Renal pelvis (tissue), 4 donors: Measurements from ENCODE around the gene HLA-DOB. TPM values are rescaled to one million over a fixed set of nuclear protein-coding genes. Genes with fewer than 3 reads are reported as not detected.

Source experiments
- DNase-seq: peaks from one replicate; pipeline ENCODE4 v3.0.0-alpha.2; 2013
- polyA plus RNA-seq, 3 donors: library from polyadenylated mRNA; unstranded; fragments of 120-200 nt; gene quantifications; one replicate each; pipeline ENCODE4 v1.2.1, GENCODE V29; 2013; ENCODE audit not compliant: insufficient read length in 3 of 3

Gene HLA-DOB
- polyA plus RNA-seq, 3 donors, result 0.17 to 0.31 (median 0.18) TPM

DNA sequence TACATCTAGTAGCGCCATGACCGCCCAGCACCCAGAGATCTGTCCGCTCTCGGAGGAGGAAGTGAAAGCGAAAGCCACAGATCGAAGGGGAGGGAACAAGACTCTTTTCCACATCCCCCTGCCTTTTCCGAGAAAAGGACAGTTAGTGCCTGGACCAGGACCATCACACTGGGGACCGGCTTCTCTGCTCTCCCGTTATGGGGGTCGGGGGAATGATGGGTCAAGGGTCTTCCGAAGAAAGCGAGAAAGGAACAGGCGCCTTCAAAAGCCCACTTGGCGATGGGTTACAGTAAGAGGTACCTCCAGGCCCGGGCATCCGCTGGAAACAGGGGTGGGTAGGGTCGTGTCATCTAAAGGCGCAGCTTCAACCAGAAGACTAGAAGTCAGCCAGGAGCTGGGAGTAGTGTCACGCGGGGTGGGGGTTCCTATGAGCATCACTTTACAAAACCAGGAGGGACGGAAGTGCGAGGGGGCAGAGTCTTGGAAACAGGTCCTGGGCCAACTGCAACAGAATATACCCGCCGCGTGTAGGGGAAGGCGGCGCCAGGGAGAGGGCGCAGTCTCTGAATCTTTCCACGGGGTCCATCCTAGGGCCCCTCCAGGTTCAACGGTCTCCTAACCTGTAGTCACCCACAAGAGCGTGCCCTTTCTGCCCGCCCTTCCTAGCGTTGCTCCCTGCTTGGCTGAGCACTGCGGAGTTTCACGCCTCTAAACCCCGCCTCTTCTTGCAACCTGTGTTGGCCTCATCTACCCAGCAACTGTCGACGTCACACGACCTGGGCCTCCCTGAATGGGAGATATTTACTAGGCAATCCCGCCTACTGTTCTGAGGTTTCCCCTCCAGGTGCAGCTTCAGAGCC, 27.4 kb upstream of the HLA-DOB start, which contains the start of gene PSMB8:
PSMB8 (minus strand) TSS at position 69 of the 860 bp plus-strand sequence; CDS start at position 18, 51 bp downstream.
- peak; percentile 95 for DNase-seq

DNA sequence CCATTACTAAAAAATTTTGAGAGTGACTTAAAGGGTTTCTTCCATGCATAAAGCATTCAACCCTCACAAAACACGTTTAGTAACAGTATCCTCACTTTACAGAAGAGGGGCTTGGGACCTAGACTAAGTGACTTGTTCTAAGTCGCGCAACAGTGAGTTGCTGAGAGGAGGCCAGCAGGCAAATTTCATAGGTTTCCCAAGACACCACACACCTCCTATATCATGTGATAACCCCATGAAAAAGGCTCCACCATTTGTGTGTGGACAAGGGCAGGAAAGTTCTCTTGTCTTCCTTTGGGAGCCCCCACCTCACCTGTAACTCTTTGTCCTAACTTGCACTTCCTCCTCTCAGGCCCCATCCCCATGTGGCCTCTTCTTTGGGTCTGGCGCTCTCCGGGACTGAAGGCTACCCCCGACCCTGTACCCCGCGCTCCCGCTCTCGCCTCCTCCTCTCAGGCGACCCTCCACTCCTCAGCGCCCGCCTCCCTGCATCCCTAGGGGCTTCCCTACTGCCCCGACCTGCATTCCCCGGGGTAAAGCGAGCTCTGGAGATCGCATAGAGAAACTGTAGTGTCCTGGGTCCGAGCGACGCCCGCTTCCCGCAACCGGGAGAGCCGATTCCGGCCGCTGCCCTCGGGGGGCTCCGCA, 26.7 kb upstream of the HLA-DOB start:
- DNase-seq, result no peak

DNA sequence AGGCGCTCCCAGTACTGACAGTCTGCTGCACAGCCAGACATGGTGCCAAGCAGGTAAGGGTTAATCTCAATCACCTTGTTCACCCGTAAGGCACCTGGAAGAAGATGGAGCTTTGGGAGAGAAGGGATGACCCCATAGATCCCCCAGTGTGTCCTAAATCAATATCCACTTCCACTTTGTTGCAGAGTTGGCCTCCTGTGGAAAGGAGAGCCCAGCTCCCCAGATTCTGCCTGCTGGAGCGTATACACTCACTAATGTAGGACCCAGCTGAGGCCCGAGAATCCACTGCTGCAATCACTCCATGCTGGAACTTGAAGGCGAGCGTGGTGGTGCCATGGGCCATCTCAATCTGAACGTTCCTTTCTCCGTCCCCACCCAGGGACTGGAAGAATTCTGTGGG, 25.9 kb upstream of the HLA-DOB start:
- no peak for DNase-seq

DNA sequence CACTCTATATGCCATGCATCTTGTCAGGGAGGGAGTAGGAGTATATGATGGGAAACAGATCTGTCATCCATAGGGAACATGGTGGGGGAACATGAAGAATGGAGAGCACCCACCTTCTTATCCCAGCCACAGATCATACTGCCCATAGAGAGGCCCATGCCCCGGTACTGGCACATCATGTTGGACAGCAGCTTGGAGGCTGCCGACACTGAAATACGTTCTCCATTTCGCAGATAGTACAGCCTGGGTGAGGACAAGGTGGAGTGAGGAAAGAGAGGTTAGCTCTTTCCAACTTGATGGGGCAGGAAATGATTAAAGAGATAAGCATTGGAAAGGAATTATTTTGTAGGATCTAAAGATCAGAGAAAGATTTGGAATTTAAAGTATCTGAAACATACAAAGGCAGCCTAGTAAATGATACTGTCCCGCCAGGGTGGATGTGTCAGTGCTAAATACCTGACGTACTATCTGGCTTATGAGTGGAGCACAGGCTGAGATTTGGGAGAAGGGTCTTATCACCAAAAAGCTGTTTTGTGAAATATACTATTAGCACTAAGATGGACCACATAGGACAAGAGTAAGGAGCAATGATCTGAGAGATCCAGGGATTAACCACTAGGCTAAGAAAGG, 25.3 kb upstream of the HLA-DOB start:
- DNase-seq, result no peak

DNA sequence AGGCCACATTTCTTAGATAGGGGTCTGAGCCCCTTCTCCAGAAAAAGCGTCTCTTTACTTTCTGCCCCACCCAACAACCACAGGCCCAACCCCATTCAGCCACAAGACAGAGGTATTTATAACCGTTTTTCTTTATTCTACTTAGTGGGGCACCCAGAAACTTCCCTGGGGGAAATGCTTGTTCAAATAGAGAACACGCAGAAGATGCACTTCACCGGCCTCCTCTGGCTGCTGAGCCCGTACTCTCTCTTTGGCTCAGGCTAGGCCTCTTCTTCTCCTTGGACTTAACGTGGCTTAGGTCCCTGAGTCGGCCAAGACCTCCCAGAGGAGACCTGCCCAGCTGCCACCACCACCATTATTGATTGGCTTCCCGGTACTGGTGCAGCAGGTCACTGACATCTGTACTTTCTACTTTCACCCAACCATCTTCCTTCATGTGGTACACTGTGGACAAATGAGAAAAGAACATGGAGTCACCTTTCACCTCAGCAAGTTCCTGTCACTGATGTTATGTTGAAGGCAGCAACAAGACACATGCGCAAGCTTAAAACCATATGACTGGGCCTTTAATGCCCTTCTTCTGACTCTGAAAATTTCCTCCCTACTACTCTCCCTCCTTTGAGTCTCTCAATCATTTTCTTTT, 23.9 kb upstream of the HLA-DOB start:
- no peak for DNase-seq

DNA sequence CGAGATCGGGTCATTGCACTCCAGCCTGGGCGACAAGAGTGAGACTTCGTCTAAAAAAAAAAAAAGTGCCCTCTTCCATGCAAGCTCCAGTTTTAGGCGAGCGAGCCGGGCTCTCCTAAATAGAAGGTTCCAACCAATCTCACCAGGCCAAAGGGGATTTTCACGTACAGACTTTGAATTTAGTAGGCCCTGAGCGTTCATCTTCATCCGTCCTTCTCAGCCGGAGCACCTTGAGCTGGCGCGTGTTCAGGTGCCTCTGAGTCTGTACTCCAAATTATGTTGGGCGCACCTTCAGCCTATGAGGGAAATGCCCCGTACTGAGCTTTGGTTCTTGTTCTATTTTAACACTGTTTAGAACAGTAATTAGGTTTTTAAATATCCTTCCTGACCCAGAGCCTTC, 22.6 kb upstream of the HLA-DOB start:
- no peak for DNase-seq

DNA sequence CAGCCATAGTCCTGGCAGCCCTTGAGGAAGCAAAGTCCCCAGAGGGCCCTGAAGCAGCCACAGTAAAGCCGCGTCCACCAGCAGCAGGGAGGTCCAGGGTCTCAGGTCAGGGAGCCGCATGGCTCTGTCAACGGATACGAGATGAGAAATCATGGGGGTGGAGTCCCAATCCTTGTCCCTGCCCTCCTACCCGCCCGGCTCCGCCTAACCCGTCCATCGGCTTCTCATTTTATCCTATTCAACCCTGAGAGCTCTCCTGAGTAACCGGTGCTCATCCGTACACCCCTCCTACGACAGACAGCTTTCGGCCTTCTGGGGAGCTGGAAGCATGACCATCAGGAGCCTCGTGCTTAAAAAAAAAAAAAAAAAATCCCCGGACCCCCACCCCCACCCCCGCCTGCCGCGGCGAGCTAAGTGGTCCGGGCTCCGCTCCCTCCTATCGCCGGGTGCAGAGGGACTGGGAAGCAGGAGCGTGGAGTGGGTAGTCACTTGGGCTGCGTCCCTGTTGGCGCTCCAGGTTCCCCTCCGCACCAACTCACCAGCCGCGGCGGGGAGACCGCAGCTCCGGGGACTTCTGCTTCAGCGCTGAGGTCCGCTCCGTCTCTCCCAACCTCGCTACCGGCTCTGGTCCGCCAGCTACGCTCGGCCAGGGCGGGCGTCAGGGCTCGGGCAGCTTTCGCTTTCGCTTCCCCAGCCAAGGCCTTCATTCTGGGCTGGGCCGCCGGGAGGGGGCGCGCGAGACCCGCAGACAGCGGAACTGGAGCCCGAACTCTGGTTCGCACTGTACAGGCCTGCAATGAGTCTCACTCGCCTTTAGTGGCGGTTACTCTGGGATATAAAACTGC, 21.5 kb upstream of the HLA-DOB start, which contains the start of gene TAP2:
TAP2 (minus strand) TSS at position 626 of the 845 bp plus-strand sequence; CDS start at position 120, 506 bp downstream.
- DNase-seq, result peak; percentile 93

DNA sequence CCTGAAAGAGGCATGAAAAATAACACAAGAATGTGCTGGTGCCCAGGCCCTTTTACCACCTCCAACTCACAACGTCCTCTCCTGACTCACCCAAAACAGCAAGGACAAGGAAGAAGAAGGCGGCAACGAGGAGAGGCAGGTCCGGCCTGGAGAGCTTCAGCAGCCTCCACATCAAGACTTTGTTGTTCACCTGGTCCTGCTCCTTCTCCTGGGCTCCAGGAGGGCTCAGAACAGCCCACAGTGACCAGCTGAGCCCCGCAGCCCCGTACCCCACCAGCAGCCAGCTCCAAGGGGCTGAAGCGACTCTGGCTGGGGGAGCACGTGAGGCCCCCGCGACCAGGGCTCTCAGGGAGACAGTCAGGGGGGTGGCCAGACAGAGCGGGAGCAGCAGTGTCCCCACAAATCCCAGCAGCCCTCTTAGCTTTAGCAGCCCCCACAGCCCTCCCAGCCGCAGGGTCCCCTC, 20.9 kb upstream of the HLA-DOB start:
- no peak for DNase-seq

DNA sequence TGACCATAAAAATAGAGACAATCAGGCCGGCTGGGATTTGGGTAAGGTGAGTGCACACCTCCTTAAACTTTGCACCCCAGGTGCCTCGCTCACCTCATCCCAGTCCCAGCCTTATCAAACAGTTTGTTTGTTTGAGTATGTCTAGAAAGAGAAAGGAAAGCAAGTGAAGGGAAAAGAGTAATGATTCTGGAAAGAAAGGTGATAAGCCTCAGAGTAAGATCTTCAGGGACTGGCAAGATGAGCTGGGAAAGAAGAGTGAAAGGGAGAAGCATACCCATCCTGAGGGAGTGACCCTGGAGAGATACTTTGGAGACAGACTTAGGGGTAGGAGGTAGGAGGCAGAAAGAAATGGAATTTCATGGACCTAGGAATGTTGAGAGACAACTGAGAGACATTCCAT, 20.1 kb upstream of the HLA-DOB start:
- no peak for DNase-seq

DNA sequence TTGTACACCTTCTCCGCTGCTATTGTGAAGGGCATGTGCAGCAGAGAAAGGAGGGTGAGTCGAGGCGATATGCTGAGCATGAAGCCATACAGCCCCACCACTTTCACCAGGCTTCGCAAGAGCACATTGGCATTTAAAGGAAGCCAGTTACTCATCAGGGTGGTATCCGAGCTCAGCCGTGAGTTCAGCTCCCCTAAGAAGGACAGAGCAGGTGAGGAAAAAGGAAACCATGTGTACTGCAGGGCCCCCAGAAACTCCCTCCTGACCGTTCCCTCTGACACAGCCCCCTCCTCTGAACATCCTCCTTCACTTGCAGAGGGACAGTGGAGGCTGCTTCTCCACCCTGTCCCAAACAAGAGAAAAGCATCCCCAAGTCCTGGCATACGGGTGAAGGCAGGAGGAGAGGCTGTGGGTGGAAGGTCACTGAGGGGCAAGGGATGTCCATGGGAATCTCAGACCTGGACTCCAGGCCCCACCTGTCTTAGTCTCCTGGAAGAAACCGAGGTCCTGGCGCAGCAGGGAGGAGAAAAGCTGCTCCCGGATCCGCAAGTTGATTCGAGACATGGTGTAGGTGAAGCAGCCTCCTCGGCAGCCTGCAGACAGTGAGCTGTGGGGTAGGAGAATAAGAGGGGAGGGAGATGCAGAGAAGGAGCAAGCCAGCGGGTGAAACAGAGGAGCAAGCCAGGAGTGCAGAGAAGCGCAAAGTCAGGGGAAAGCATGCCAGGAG, 18.5 kb upstream of the HLA-DOB start:
- no peak for DNase-seq

DNA sequence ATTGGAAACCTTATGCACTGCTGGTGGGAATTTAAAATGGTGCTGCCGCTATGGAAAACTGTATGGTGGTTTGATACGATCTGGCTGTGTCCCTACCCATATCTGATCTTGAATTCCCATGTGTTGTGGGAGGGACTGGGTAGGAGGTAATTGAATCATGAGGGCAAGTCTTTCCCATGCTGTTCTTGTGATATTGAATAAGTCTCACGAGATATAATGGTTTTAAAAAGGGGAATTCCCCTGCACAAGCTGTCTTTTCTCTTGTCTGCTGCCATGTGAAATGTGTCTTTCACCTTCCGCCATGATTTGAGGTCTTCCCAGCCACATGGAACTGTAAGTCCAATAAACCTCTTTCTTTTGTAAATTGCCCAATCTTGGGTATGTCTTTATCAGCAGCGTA, 16.9 kb upstream of the HLA-DOB start:
- DNase-seq, result no peak

DNA sequence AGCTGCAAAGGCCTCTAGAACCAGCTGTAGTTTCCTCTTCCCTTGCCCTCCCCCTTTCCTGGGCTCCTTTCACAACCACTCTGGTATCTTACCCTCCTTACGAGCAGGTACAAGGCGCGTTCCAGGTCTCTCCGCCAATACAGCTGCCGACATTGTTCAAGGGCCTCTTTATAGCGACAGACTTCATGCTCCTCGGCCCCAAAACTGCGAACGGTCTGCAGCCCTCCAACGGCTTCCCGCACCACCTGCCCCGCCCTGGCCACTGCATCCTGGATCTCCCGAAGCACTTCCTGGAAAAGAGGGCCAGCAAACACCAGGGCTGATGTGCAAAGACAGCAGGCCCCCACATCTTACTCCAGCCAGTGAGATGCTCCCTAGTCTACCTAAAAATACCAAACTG, 15.7 kb upstream of the HLA-DOB start:
- DNase-seq, result no peak

DNA sequence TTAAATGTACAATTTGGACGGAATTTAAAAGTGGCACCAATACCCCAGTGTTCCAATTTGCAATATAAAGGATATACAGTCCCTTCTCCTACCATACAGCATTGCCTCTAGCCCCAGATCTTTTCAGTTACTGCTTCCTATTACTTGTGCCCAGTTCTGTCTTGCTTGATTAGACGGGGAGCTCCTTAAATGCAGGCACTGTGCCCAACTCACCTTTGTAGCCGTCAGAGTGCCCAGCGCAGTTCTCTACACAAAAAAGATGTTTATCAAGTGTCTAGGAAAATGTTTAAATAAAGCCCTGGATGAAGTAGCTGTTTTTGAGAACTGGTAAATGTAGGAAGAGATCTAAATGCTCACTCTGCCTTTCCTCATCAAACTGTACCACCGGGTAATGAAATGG, 14.1 kb upstream of the HLA-DOB start:
- no peak for DNase-seq

DNA sequence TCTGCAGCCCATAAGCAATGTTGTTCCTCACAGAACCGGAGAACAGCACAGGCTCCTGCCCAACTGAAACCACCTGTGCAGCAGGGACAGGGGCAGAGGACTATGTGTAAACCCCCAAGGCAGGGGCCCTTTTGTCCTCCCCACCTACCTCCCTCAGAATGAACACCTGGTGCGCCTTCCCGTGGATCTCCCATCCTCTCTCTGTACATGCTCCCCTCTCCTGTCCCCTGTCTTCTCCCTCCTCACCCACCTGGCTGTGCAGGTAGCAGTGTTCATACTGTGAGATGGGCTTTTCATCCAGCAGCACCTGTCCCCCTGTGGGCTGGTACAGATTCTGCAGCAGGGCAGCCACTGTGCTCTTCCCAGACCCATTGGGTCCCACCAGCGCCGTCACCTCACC, 13.2 kb upstream of the HLA-DOB start:
- no peak for DNase-seq

DNA sequence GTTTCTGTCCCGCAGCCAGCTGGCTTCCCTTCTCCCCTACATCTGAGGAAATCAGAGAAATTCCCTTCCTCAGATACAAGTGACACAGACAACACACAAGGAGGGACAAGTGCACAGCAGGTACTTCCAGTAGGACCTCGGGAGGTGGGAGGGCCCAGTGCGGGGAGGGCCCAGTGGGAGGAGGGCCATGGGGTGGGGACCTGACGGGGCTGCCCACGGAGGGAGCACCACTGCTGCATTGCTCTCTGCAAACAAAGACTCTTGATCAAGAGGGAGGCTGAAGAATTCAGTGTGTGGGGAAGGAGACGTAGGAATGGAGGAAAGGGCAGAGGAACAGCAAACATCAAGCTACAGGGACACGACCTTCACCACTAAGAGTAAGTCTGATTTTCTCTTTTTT, 12.7 kb upstream of the HLA-DOB start:
- DNase-seq, result no peak

DNA sequence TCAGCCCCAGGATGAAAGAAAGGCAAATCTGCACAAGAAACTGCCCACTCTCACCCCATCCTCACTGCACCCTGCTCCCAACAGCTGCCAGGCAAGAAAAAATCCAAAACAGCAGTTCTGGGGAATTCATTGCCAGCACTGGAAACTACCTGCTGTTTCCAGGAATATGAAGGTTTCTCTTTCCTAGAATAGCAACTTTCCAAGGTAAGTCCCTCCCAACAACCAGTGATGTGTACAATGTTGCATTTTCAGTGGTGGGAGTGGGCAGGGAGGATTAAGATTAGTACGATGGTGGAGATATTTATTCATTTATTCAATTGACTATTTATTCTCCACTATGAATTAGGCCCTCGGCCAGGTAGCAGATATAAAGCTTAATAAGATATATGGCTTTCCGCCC, 10.2 kb upstream of the HLA-DOB start:
- no peak for DNase-seq

DNA sequence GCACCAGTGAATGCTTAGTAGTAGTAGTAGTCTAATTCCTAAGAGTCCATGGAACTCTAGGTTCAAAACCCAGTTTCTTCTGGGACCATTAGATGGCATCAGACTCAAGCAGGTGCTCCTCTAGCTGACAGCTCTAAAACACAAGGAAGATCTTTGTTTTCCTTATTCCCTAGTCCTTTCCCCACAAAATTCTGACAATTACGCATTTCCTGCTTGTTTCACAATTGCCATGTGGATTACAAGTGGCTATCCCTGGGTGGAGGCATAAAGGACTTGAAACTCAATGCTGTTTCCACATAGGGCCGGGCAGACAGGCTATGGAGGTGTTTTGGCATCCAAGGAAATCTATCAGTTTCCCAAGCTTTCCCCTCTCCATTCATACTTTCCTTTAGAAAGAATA, 9.2 kb upstream of the HLA-DOB start:
- peak; percentile 8 for DNase-seq

DNA sequence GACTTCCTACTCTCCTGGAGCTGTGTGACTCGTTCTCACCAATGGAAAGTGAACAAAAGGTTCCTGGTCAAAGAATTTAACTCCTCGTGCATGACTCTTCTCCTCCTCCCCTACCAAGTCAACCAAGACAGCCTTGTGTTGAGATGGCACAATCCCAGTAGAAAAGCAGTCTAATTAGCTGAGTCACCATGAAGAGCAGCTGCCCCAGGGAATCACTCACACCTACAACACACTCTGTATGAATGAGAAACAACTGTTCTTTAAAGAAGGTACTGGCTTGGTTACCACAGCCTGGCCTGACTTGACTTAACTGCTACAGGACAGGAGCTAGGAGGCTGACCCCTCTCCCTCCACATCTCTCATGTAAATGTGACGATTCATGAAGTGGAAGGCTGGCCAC, 2.9 kb upstream of the HLA-DOB start:
- no peak for DNase-seq

DNA sequence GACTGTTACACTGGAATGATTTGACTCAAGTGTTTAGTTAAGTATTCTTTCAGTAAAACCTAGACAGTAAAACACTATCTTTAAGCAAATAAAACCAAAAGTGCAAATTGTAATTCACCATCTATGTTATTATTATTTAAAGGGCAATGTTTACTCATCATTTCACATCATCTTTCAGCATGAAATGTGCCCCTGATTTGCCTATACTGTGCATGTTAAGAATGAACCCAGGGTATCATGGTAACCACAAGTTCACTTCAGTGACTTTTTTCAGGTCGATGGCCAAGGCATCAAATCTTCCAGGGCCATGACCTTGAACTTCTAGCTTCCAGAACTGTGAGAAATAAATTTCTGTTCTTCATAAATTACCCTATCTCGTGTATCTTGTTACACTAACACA, 2.1 kb upstream of the HLA-DOB start:
- DNase-seq, result no peak

DNA sequence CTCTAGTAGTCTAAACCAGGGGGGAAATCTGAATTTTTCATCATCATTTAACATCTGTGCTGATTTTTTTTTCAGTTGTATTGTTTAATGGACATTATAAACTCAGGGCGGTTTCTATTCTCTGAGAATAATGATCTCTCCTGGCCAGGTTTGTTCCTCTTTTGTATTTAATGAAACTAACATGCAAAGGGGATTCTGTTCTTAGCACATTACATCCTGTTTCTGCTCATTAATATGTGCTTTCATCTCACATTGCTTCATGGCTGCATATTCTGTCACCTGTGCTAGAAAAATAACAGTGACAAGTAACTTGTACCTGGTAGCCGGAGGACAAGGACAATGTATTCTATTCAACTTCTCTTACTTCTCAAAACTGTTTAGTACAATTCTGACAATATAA, 806 bp downstream of the HLA-DOB start:
- no peak for DNase-seq

DNA sequence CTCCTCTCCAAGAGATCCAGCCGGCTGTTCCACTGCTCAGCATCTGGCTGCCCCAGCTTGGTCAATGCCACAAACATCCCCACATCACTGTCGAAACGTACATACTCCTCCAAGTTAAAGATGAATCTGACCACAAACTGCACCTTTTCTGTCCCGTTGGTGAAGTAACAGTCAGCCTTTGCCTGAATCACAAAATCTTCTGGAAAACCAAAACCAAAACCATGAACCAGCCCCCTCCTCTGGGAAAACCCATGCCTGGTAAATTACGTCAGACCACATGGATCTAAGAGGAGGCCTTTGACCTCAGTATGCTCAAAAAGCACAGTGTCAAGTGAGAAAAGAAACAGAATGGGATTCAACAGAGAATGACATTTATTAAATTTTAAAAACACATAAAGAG, 1.7 kb downstream of the HLA-DOB start:
- DNase-seq, result no peak
